H9 (cell line): ENCODE measurements around the gene MORC4. TPM values are rescaled to one million over a fixed set of nuclear protein-coding genes. Genes with fewer than 3 reads are reported as not detected.

Source experiments
- DNase-seq: peaks from one replicate; pipeline ENCODE4 v3.0.0-alpha.2; 2017
- H2AFZ ChIP-seq: one replicate; pipeline ENCODE4 v1.6.1; 2013; ENCODE audit warnings: mild to moderate bottlenecking, low read length, control low read depth, moderate library complexity
- H2AK5ac ChIP-seq: 2 replicates; pipeline ENCODE4 v1.6.1; 2013; ENCODE audit warnings: low read length, control low read depth, mixed read lengths; ENCODE audit not compliant: insufficient read length
- H2BK120ac ChIP-seq: one replicate; pipeline ENCODE4 v1.6.1; 2013; ENCODE audit warnings: low read depth, mild to moderate bottlenecking, low read length, control low read depth, inconsistent platforms; ENCODE audit not compliant: poor library complexity, severe bottlenecking
- H2BK12ac ChIP-seq: 2 replicates; pipeline ENCODE4 v1.6.1; 2013; ENCODE audit warnings: low read length, control low read depth, mixed read lengths, low read depth; ENCODE audit not compliant: insufficient read length
- H2BK15ac ChIP-seq: 2 replicates; pipeline ENCODE4 v1.6.1; 2013; ENCODE audit warnings: low read depth, low read length, control low read depth
- H2BK20ac ChIP-seq: one replicate; pipeline ENCODE4 v1.6.1; 2013; ENCODE audit warnings: low read depth, mild to moderate bottlenecking, low read length, control low read depth, inconsistent platforms; ENCODE audit not compliant: poor library complexity, severe bottlenecking
- H2BK5ac ChIP-seq: 2 replicates; pipeline ENCODE4 v1.6.1; 2013; ENCODE audit warnings: low read length, control low read depth, mixed read lengths; ENCODE audit not compliant: insufficient read length
- H3K14ac ChIP-seq: 2 replicates; pipeline ENCODE4 v1.6.1; 2013; ENCODE audit warnings: low read length, control low read depth; ENCODE audit not compliant: insufficient read depth
- H3K18ac ChIP-seq: 2 replicates; pipeline ENCODE4 v1.6.1; 2013; ENCODE audit warnings: low read depth, mild to moderate bottlenecking, mixed read lengths, low read length, control low read depth; ENCODE audit not compliant: insufficient read length
- H3K23ac ChIP-seq: 2 replicates; pipeline ENCODE4 v1.6.1; 2013; ENCODE audit warnings: low read length, control low read depth, mixed read lengths, low read depth; ENCODE audit not compliant: insufficient read length
- H3K23me2 ChIP-seq: 2 replicates; pipeline ENCODE4 v1.6.1; 2013; ENCODE audit warnings: low read depth, mild to moderate bottlenecking, mixed read lengths, low read length, control low read depth; ENCODE audit not compliant: insufficient read length, poor library complexity, severe bottlenecking
- H3K27ac ChIP-seq: 2 replicates; pipeline ENCODE4 v1.5.1; 2013; ENCODE audit warnings: low read length, control low read depth, mixed read lengths, low read depth; ENCODE audit not compliant: insufficient read length
- H3K27me3 ChIP-seq: 2 replicates; pipeline ENCODE4 v1.6.1; 2013; ENCODE audit warnings: low read length, control low read depth, inconsistent platforms; ENCODE audit not compliant: insufficient read depth
- H3K4ac ChIP-seq: 2 replicates; pipeline ENCODE4 v1.6.1; 2013; ENCODE audit warnings: low read depth, mild to moderate bottlenecking, control low read depth, inconsistent platforms, low read length, moderate library complexity
- H3K4me1 ChIP-seq: 2 replicates; pipeline ENCODE4 v1.6.1; 2013; ENCODE audit warnings: low read length, control low read depth, inconsistent platforms; ENCODE audit not compliant: insufficient read depth
- H3K4me2 ChIP-seq: 2 replicates; pipeline ENCODE4 v1.6.1; 2013; ENCODE audit warnings: low read length, control low read depth, mixed read lengths; ENCODE audit not compliant: insufficient read length, insufficient read depth
- H3K56ac ChIP-seq: 2 replicates; pipeline ENCODE4 v1.6.1; 2013; ENCODE audit warnings: low read depth, mild to moderate bottlenecking, mixed read lengths, low read length, control low read depth; ENCODE audit not compliant: insufficient read length
- H3K79me1 ChIP-seq: 2 replicates; pipeline ENCODE4 v1.6.1; 2013; ENCODE audit warnings: low read depth, mild to moderate bottlenecking, moderate library complexity, low read length, control low read depth, inconsistent platforms; ENCODE audit not compliant: insufficient read depth, poor library complexity, severe bottlenecking
- H3K79me2 ChIP-seq: 2 replicates; pipeline ENCODE4 v1.6.1; 2013; ENCODE audit warnings: low read length, control low read depth, inconsistent platforms; ENCODE audit not compliant: insufficient read depth
- H3K9ac ChIP-seq: 2 replicates; pipeline ENCODE4 v1.6.1; 2013; ENCODE audit warnings: low read length, control low read depth, mixed read lengths; ENCODE audit not compliant: insufficient read length; ENCODE audit errors: extremely low read depth
- H3K9me3 ChIP-seq: one replicate; pipeline ENCODE4 v1.6.1; 2013; ENCODE audit warnings: low read depth, low read length, inconsistent platforms; ENCODE audit not compliant: control insufficient read depth
- H3T11ph ChIP-seq: one replicate; pipeline ENCODE4 v1.6.1; 2013; ENCODE audit warnings: mild to moderate bottlenecking, low read length, control low read depth, inconsistent platforms
- H4K20me1 ChIP-seq: one replicate; pipeline ENCODE4 v1.6.1; 2013; ENCODE audit not compliant: control insufficient read depth, insufficient read length, insufficient read depth
- H4K5ac ChIP-seq: 2 replicates; pipeline ENCODE4 v1.6.1; 2013; ENCODE audit warnings: low read depth, mild to moderate bottlenecking, mixed read lengths, low read length, control low read depth; ENCODE audit not compliant: insufficient read length
- H4K8ac ChIP-seq: replicated peaks from 2 replicates; pipeline ENCODE4 v1.6.1; 2013; ENCODE audit warnings: low read length, control low read depth, mixed read lengths, low read depth; ENCODE audit not compliant: insufficient read length
- H4K91ac ChIP-seq: 2 replicates; pipeline ENCODE4 v1.6.1; 2013; ENCODE audit warnings: low read depth, mild to moderate bottlenecking, moderate library complexity, mixed read lengths, low read length, control low read depth; ENCODE audit not compliant: insufficient read length
- H3K27ac Mint-ChIP-seq, 3 experiments: 2 replicates in 2 of 3; 3 replicates in 1 of 3; pipeline ENCODE4 v1.8.0; 2020 to 2021; ENCODE audit warnings: mixed read lengths in 3 of 3, mild to moderate bottlenecking in 1 of 3, moderate library complexity in 1 of 3
- H3K27me3 Mint-ChIP-seq: 2 replicates; pipeline ENCODE4 v1.8.0; 2021; ENCODE audit warnings: low read depth, mild to moderate bottlenecking, moderate library complexity, mixed read lengths
- H3K36me3 Mint-ChIP-seq, 3 experiments: 2 replicates in 2 of 3; 3 replicates in 1 of 3; pipeline ENCODE4 v1.8.0; 2020 to 2021; ENCODE audit warnings: low read depth in 3 of 3, mixed read lengths in 3 of 3; ENCODE audit not compliant: insufficient read depth in 1 of 3
- H3K4me1 Mint-ChIP-seq, 2 experiments: 2 replicates each; pipeline ENCODE4 v1.8.0; 2020; ENCODE audit warnings: mixed read lengths in 2 of 2
- H3K4me3 Mint-ChIP-seq, 2 experiments: 2 replicates in 1 of 2; 3 replicates in 1 of 2; pipeline ENCODE4 v1.8.0; 2020 to 2021; ENCODE audit warnings: mild to moderate bottlenecking in 2 of 2, mixed read lengths in 2 of 2, moderate library complexity in 1 of 2
- H3K9me3 Mint-ChIP-seq, 2 experiments: 2 replicates in 1 of 2; 3 replicates in 1 of 2; pipeline ENCODE4 v1.8.0; 2020; ENCODE audit warnings: mild to moderate bottlenecking in 2 of 2, mixed read lengths in 2 of 2, moderate library complexity in 1 of 2
- WGBS: extraction: QIAGEN DNeasy Blood & Tissue Kit; methylation state at CpG from one replicate; pipeline ENCODE4 v1.1.7; 2013; ENCODE audit warnings: missing lambda C conversion rate, low lambda C conversion rate, mixed read lengths; ENCODE audit not compliant: insufficient read length; ENCODE audit errors: extremely low coverage; 5-methylcytosine and 5-hydroxymethylcytosine counted together
- total RNA-seq: library from RNA; stranded (reverse); gene quantifications from 2 replicates; pipeline ENCODE4 v1.2.1, GENCODE V29; 2021
- TF ChIP-seq, protein P1 (sequence below): fragments of 200-600 bp; sonication (generic); conservative IDR thresholded peaks from 3 replicates; pipeline ENCODE4 v1.8.0; 2021; ENCODE audit warnings: antibody characterized with exemption, mild to moderate bottlenecking

MORC4 gene
- total RNA-seq, 1 experiment from 2014 or later: 4.3 TPM

DNA sequence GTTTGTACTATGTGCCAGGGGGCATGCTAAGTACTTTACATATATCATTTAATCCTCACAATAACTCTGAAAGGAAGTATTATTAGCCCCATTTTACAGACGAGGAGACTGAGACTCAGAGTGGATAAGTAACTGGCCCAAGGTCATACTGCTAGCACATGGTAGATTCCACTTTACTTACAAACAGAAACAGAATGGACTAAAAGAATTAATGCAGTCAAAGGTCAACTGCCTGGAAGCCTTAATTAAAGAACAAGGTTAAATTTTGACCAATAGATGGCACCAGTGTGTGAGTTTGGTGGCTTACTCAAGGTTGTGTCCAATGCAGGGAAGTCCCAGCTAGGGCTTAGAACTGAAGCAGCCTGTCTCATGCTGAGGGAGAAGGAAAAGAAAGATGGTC lies 101.5 kb downstream of the MORC4 start:
- H3K23ac ChIP-seq: no peak overlapping the region
- no peak overlapping the region for H2BK5ac ChIP-seq
- H3K4me3 Mint-ChIP-seq: no peak overlapping the region
- no peak overlapping the region for H3K27ac Mint-ChIP-seq
- H3K9ac ChIP-seq: no peak overlapping the region
- no peak overlapping the region for H2AK5ac ChIP-seq
- no peaks in the 10 kb centered on the region; the same call in 1 of the 2 replicates for H3K27me3 Mint-ChIP-seq
- no peak overlapping the region for H2BK20ac ChIP-seq
- H3K27ac ChIP-seq: no peak overlapping the region
- no peak overlapping the region for H3K14ac ChIP-seq
- no peaks in the 10 kb centered on the region; a peak in 1 of 7 replicates for H3K36me3 Mint-ChIP-seq
- no peak overlapping the region for H2BK12ac ChIP-seq
- H3T11ph ChIP-seq: no peak overlapping the region
- no peaks in the 10 kb centered on the region for H4K20me1 ChIP-seq
- H4K91ac ChIP-seq: no peak overlapping the region
- H3K79me2 ChIP-seq: no peaks in the 10 kb centered on the region
- H2BK120ac ChIP-seq: no peak overlapping the region
- TF ChIP-seq, protein P1, sequence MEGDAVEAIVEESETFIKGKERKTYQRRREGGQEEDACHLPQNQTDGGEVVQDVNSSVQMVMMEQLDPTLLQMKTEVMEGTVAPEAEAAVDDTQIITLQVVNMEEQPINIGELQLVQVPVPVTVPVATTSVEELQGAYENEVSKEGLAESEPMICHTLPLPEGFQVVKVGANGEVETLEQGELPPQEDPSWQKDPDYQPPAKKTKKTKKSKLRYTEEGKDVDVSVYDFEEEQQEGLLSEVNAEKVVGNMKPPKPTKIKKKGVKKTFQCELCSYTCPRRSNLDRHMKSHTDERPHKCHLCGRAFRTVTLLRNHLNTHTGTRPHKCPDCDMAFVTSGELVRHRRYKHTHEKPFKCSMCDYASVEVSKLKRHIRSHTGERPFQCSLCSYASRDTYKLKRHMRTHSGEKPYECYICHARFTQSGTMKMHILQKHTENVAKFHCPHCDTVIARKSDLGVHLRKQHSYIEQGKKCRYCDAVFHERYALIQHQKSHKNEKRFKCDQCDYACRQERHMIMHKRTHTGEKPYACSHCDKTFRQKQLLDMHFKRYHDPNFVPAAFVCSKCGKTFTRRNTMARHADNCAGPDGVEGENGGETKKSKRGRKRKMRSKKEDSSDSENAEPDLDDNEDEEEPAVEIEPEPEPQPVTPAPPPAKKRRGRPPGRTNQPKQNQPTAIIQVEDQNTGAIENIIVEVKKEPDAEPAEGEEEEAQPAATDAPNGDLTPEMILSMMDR: peak; percentile 62
- H3K9me3 Mint-ChIP-seq: peaks cover 0 to 57% of the 10 kb centered on the region in 2 experiments; a peak in 2 of 5 replicates
- no peaks in the 10 kb centered on the region for H3K4me1 ChIP-seq
- H3K23me2 ChIP-seq: no peaks in the 10 kb centered on the region
- no peak overlapping the region for H4K8ac ChIP-seq
- H3K4ac ChIP-seq: no peak overlapping the region
- WGBS: no CpG with 5 or more reads among the region's 1 CpG
- H3K4me1 Mint-ChIP-seq: peaks cover 9 to 15% of the 10 kb centered on the region in 2 experiments
- H3K9me3 ChIP-seq: no peaks in the 10 kb centered on the region
- H3K27me3 ChIP-seq: no peaks in the 10 kb centered on the region
- H3K79me1 ChIP-seq: no peaks in the 10 kb centered on the region
- no peak overlapping the region for H4K5ac ChIP-seq
- H2AFZ ChIP-seq: no peak overlapping the region
- H3K56ac ChIP-seq: no peak overlapping the region
- H2BK15ac ChIP-seq: no peak overlapping the region
- H3K18ac ChIP-seq: no peak overlapping the region
- H3K4me2 ChIP-seq: no peak overlapping the region
- DNase-seq: no peak
